ENCODE measurements around the gene LCN9.
"Not testable (repeated sequence)": the region's sequence is repeated elsewhere in the genome, so short reads cannot be mapped to it uniquely, and the experiment has no call there.

LCN9 gene

DNA sequence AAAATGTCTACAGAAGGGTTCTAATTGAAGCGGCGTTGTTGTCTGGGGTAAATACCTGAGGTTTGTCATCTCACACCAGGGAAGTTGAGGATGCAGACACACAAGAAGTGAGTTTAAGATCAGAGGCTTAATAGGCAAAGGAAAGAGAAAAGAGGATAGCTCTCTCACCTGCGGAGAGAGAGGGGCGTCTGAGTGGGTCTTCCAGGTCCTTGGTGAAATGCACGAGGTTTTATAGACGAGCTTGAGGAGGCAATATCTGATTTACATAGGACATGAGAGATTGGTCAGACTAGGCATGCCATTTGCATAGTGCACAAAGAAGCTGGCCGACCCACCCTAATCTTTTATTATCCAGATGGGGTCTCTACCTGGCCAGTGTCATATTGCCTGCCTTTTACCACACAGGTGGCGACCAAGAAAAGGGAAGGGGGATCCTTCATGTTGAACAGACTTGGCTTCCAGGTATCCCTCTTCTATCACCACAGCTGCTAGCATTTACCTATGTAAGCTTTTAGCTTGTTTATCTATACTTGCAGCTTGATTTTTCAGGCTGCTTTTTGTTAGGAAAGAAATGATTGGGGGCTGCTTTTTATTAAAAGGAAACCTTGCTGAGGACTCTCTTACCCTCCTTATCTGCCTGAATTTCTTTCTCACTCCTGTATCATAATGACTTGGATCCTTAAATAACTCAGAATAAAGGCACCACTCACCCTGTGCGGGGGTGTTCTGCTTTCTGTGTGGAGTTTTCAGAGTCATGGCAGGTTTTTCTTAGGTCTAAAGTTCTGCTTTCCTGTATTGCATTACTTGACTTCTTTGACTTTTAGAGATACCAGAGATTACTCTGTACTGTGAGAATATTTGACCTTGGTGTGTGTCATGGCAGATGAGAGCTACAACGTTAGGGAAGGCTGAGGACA is 14.4 kb upstream of the LCN9 start:
- no peak for DNase-seq

DNA sequence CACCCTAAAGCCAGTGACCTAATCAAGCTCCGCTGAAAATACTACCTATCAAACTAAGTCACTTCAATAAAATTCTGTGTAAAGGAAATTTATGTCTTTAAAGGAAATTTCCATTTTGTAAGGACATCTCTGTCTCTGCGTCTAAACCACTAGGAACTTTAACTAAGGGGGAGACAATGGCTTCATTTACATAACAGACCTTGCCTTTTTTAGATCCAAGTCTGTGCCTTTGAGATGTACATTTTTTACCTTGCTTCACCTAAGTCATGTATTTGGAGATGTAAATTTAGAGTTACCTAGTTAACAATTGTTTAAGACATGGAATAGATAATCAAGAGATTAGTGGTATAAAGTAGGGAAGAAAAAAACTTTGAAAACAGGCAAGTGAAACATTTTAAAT is 13.6 kb upstream of the LCN9 start:
- DNase-seq: no peak

GRCh38 chr9:135650408-135650807 is 12.7 kb upstream of the LCN9 start:
- DNase-seq: no peak

DNA sequence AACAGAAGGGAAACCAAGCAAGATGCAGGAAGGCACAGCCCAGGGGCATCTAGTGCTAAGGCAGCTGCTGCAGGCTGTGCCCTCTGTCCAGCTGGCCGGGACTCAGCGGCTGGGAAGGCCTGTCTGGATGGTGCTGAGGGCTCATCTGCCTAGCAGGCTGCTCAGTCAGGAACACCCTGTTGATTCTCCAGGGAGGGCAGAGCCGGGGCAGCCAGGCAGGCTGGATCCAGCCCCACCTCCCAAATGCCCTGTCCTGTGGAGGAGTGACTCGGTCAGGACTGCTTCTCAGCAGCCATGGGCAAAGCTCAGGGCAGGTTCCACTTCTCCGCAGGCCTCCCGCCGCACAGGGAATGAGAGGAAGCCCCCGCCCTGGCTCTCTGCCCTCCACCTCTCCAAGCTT is 7.8 kb upstream of the LCN9 start:
- no peak for DNase-seq

DNA sequence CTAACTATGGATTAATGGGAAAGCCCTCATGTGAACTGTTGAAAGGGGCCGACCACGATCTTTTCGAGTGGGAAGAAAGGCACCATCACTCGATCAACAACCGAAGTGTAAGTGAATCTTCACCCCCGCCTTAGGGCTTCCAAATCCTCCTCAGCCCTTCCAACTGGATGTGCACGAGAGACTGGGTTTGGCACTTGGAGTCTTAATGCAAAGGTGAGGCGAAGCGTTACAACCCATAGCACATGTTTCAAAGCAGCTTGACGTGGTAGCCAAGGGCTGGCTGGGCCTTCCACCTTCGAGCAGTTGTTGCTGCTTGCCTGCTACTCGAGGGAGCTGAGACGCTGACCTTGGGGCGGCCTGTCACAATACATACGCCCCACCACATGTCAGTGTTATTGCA is 5.7 kb upstream of the LCN9 start:
- DNase-seq: no peak

DNA sequence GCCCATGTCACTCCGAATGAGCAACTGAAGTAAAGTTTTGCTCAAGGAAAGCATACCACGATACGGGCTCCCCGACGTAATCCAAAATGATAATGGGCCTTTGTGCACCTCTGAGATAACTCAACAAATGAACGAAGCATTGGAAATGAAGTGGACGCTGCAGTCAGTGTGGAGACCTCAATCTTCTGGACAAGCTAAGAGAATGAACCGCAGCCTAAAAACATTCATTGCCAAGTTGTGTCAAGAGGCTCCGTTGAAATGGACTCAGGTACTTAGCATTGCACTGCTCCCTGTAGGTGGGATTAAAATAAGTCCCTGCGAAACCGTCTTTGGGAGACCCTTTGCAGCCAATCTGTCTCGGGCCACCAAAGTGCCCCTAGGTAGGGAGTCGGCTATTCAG is 3.9 kb upstream of the LCN9 start:
- DNase-seq: no peak

GRCh38 chr9:135660407-135660806 is 2.7 kb upstream of the LCN9 start:
- DNase-seq: no peak

DNA sequence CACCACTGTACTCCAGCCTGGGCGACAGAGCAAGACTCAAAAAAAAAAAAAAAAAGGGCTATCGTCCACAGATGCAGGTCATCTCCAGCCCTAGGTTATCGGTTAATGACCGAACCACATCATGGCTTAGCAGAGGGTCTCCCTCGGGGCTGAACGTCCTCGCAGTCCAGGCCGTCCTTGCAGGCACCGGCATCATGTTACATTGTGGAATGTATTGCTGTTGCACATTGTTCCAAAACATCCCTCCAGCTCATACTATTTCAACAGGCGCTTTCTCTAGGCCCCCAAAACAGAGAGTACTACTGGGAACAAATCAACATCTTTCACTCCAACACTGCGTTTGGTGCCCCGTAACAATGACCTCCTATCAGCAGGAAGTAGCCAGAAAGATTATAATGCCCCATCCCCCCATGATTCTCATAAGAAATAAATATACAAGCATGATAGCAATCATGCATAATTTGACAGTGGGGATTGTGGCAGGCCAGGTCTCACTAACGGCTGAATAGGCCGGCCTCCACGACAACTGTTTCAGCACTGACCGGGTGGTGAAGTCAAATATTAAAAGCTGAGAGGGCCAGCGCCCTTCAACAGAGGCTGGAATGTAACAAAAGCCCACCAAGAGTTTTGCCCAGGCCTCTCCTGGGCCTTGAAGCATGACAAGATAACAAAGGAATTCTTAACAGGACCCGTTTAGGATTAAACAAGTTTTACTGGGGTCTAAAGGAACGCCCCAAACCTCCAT is 1.1 kb upstream of the LCN9 start:
- no peak for DNase-seq

DNA sequence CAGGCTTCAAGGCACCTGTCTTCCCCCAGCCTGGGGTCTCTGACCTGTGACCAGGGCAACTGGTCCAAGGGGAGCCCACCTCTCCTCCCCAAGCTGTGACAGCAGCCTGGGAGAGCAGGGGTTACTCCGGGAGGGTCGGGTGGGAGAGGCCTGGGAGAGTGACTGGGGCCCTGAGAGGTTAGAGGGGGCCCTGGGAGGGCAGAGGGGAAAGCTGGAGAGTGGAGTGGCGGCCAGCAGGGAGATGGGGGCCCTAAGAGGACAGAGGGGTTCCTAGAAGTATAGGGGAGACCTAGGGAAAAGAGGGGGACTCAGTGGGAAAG is 302 bp downstream of the LCN9 start:
- no peak for DNase-seq

GRCh38 chr9:135663857-135664256 is 748 bp downstream of the LCN9 start:
- no peak for DNase-seq

GRCh38 chr9:135664266-135664665 is 1.2 kb downstream of the LCN9 start:
- no peak for DNase-seq

GRCh38 chr9:135664801-135665794 is 2.0 kb downstream of the LCN9 start:
- no peak for DNase-seq

DNA sequence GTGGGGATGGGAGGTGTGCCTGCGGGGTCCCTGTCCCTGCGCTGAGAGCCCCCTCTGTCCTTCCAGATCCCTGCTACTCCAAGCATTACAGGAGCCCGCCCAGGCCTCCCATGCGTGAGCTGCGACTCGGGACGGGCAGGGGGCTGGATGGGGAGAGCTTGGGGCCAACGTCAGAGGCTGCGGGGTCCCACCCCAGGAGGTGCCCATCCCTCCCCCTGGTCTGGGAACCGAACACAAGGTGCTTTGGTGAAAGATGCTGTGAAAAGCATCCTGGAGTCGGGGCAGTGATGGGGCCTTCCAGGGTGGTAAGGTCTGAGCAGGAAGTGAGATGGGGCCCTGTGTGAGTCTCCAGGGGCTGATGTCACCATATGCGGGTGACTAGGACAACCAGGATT is 2.7 kb downstream of the LCN9 start:
- no peak for DNase-seq

GRCh38 chr9:135666534-135667462 is 3.7 kb downstream of the LCN9 start:
- DNase-seq: no peak

DNA sequence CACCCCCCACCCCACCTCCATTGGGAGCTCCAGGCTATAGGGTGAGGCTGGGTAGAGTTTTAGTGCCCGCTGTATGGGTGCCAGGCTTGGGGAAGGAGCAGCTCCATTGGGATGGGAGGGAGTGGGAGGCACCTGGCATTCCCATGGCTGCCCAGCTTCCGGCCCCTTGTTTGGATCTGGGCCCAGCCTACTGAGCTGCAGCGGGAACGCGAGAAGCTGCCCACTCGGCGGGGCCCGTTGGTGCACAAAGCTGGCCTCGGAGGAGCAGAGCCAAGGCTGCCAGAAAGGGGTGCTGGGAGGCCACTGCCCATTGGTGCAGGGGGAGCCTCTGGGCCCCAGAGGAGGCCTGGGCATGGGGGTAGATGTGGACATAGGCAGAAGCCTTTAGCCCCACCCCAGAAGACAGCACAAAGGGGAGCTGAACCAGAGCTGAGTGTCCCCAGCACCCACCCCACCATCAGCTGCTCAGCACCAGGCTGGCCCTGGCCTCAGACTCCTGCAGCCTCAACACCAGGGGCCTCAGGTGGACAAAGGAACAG is 4.4 kb downstream of the LCN9 start:
- no peak for DNase-seq

DNA sequence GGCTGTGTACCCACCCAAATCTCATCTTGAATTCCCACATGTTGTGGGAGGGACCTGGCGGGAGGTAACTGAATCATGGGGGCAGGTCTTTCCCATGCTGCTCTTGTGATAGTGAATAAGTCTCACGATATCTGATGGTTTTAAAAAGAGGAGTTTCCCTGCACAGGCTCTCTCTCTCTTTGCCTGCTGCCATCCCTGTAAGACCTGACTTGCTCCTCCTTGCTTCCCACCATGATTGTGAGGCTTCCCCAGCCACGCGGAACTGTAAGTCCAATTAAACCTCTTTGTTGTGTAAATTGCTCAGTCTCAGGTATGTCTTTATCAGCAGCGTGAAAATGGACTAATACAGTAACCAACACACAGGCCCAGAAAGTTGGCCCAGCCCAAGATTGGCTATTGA is 5.9 kb downstream of the LCN9 start:
- DNase-seq: not testable (repeated sequence)

DNA sequence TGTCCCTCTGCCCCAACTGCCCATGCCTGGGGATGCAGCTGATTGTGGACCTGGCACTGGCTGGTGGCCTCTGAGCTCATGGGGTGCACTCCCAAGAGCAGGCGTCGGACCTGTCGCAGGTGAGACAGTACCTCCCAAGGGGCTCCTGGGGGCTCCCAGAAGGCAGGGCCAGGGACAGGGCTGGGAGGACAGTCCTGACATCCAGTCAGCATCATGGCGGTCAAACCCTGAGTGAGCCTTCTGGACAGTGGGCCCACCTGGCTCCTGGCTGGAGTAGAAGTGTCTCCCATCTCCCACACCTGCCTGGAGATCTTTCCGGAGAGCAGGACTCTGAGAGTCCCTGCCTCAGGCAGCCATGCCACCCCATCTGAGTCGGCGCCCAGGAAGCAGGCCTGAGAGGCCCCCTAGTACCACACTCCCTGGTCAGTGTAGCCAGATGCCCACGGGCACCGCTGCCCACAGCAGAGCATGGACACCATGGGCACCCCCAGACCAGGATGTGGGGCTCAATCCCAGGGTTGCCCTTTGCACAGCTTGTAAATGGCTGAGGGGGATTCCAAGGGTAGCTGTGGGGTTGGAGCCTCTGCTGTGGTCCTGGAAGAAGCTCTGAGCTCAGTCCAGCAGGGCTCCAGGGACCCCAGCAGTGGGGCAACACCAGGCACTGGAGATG is 6.6 kb downstream of the LCN9 start:
- no peak for DNase-seq

- DNase-seq: no peak
Observed at GRCh38 chr9:135670721-135671590, 7.8 kb downstream of the LCN9 start.

DNA sequence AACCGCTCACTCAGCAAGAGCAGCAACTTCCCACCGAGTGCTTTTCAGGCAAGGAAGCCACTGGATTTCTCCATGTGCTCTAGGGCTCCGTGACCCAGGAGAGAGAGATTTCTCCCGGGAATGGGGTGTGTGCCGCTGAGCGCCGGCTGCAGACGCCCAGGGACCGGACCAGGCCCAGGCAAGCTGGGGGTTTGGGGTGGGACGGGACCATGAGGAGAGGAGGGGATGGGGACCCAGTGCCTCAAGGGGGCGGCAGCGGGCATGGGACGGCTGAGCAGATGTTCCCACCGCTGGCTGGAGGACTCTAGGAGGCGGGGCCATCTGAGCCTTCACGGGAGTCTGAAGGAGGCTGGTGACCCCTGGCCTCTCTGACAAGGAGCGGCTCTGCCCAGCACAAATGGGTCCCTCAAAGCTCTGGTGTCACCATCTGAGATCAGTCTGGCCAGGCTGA is 8.5 kb downstream of the LCN9 start:
- DNase-seq: no peak

DNA sequence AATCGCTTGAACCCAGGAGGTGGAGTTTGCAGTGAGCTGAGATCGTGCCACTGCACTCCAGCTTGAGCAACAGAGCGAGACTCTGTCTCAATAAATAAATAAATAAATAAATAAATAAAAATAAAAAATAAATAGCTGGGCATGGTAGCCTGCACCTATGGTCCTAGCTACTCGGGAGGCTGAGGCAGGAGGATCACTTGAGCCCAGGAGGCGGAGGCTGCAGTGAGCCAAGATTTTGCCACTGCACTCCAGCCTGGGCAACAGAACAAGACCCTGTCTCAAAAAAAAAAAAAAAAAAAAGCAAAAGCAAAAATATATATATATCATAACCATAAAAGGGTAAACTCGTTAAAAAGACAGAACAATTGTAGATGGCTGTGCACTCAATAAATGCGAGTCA is 9.7 kb downstream of the LCN9 start:
- not testable (repeated sequence) for DNase-seq
